Measurements from ENCODE around the gene MOSPD3. TPM values are rescaled to one million over a fixed set of nuclear protein-coding genes. Genes with fewer than 3 reads are reported as not detected.
A peak's percentile ranks its signal among the peaks of the same experiment; 100 is the strongest.

The MOSPD3 gene
- total and polyA plus RNA-seq, 2 of the 13 experiments (the other 11 are each of a cell fraction or from before 2014, with no cell fraction given), result 7.6 to 8.8 TPM

- TF ChIP-seq MAF1 (CRISPR knock-in tag; IDR thresholded peaks at IDR 0.05; ENCODE audit: borderline replicate concordance) (peak; percentile 42; the same call in 1 of the 2 replicates), ZNF770 (CRISPR knock-in tag; IDR thresholded peaks at IDR 0.05) (peak; percentile 52; the same call in 1 of the 2 replicates), TFE3 (CRISPR knock-in tag; IDR thresholded peaks at IDR 0.05) (peak; percentile 89), TERF1 (CRISPR knock-in tag; IDR thresholded peaks at IDR 0.05) (peak; percentile 34; the same call in 1 of the 2 replicates), ZFP82 (CRISPR knock-in tag; IDR thresholded peaks at IDR 0.05; ENCODE audit: borderline replicate concordance) (peak; percentile 83), ARNT2 (CRISPR knock-in tag; IDR thresholded peaks at IDR 0.05; ENCODE audit: low read depth) (peak; percentile 56; the same call in 1 of the 2 replicates), RXRB (CRISPR knock-in tag; IDR thresholded peaks at IDR 0.05; ENCODE audit: borderline replicate concordance) (peak; percentile 57), LRRFIP1 (CRISPR knock-in tag; conservative IDR thresholded peaks at IDR 0.05) (no peak), PBX2 (CRISPR knock-in tag; IDR thresholded peaks at IDR 0.05) (no peak; the same call in 1 of the 2 replicates), SRSF4 (IDR thresholded peaks at IDR 0.05; ENCODE audit: low read depth, low read length, poor library complexity, severe bottlenecking) (no peak), E2F1 (CRISPR knock-in tag; IDR thresholded peaks at IDR 0.05) (no peak; the same call in 1 of the 2 replicates), ZNF576 (CRISPR knock-in tag; IDR thresholded peaks at IDR 0.05) (no peak), ZNF44 (CRISPR knock-in tag; IDR thresholded peaks at IDR 0.05) (no peak), GLMP (CRISPR knock-in tag; IDR thresholded peaks at IDR 0.05; ENCODE audit: borderline replicate concordance) (no peak), ZNF329 (CRISPR knock-in tag; IDR thresholded peaks at IDR 0.05; ENCODE audit: low read depth) (peak; percentile 52)
These were observed 43.2 kb upstream of the MOSPD3 start (continued) for GRCh38 chr7:100568896-100569844.
